ENCODE measurements around the gene KCNMB1. TPM values are rescaled to one million over a fixed set of nuclear protein-coding genes. Genes with fewer than 3 reads are reported as not detected.

Gene KCNMB1, protein sequence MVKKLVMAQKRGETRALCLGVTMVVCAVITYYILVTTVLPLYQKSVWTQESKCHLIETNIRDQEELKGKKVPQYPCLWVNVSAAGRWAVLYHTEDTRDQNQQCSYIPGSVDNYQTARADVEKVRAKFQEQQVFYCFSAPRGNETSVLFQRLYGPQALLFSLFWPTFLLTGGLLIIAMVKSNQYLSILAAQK
- polyA plus RNA-seq (ENCODE audit: insufficient read length) = 1.1 TPM
- long read RNA-seq, donor 1, full-length matches to known transcripts = 2 of 2 reads
- long read RNA-seq, donor 1, partial matches to known transcripts = 0 of 2 reads
- long read RNA-seq, donor 1, other reads (novel, unspliced or antisense) = 0 of 2 reads
- long read RNA-seq, donor 2, full-length matches to known transcripts = 2 of 2 reads
- long read RNA-seq, donor 2, partial matches to known transcripts = 0 of 2 reads
- long read RNA-seq, donor 2, other reads (novel, unspliced or antisense) = 0 of 2 reads
- long read RNA-seq, donor 3, full-length matches to known transcripts = 3 of 3 reads
- long read RNA-seq, donor 3, partial matches to known transcripts = 0 of 3 reads
- long read RNA-seq, donor 3, other reads (novel, unspliced or antisense) = 0 of 3 reads
- long read RNA-seq, donor 4 = 0 reads
- long read RNA-seq, donor 5, full-length matches to known transcripts = 1 of 1 reads
- long read RNA-seq, donor 5, partial matches to known transcripts = 0 of 1 reads
- long read RNA-seq, donor 5, other reads (novel, unspliced or antisense) = 0 of 1 reads
- long read RNA-seq, donor 6 = 0 reads
- long read RNA-seq, donor 7, full-length matches to known transcripts = 4 of 4 reads
- long read RNA-seq, donor 7, partial matches to known transcripts = 0 of 4 reads
- long read RNA-seq, donor 7, other reads (novel, unspliced or antisense) = 0 of 4 reads
- long read RNA-seq, donor 8 = 0 reads

- peak; percentile 38 for DNase-seq
Measured at GRCh38 chr5:170388818-170389549, at the start of gene KCNMB1. Gene KCNMB1 (minus strand): TSS chr5:170389367. CDS start chr5:170385447, 3,920 bp downstream.

DNA sequence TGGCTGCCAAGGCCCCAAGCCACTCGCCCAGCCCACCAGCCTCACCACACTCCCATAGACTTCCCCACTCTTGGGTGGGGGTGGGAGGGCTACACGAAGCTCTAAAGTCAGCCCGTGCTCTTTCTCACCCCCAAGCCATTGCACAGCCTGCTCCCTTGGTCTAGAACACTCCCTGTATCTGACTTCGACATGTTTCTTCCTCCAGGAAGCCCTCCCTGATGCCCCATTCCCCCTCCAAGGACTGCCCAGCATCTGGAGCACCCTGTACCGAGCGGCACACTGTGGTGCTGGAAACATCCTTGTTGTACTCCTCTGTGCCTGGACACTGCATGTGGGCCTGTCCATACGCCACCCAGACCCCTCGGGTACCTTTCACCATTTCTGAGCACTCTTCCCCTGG is 49.4 kb upstream of the KCNMB1 start:
- DNase-seq = no peak

- no peak for DNase-seq
Measured at GRCh38 chr5:170437621-170438375, 48.6 kb upstream of the KCNMB1 start.

GRCh38 chr5:170436335-170436734 is 47.2 kb upstream of the KCNMB1 start:
- no peak for DNase-seq

GRCh38 chr5:170434966-170435605 is 45.9 kb upstream of the KCNMB1 start:
- peak; percentile 64 for DNase-seq

DNA sequence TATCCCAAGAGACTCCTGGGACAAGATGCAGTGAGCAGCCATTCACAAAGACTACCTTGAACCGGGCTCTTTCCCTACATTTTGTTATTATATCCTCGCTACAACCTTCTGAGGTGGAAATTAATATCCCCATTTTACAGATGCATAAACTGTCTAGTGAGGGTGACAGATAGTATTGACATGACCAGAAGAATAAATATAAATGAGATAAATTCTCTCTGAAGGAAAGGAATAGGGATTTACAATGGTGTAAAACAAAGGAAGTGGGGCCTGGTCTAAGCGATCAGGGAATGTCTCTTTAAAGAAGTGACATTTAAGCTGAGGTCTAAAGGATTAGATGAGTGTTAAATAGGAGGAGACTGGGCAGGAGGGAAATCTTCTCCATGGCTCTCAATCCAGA is 43.5 kb upstream of the KCNMB1 start:
- no peak for DNase-seq

DNA sequence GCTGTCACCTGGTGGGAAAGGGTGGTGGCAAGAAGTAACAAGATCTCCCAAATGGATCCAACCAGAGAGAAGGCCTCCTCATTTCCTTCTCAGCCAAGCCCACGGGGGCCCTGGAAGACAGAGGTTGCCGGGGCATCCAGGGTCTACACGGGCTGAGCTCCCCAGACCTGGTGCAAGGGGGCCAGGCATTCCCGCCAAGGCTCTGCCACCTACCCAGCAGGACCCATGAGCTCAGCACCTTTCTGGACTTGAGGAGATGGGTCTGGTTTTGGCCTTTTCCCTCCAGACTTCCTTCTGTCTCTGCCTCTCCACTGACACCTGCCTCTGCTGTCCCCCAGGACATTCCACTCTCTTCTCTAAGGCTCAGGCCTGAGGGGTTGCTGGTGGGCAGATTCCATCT is 42.4 kb upstream of the KCNMB1 start:
- DNase-seq = no peak

DNA sequence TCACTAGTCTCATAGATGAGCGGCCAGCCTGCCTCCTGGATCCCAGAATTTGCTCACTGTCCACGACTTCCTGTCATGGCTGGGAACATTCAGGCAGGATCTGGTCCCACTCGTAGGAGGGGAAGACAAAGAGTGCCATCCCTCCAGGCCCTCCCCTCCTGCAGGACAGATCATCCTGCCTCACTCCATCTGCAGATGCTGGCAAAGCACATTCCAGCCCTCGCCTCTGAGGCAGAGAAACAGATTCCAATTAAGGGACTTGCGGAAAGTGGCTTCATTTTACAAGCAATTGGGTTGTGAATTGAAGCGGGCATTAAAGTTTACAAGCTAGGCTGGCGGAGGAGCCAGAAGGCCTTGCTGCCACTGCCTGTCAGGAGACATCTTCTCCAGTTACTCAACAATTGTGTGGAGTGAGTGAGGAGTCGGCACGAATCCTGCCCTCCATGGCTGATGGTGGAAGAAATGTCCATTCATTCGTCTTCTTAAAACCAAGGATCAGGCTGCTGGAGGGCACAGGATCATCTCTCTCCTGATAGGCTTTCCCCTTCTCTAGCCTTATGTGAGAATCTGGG is 41.8 kb upstream of the KCNMB1 start:
- DNase-seq = no peak

DNA sequence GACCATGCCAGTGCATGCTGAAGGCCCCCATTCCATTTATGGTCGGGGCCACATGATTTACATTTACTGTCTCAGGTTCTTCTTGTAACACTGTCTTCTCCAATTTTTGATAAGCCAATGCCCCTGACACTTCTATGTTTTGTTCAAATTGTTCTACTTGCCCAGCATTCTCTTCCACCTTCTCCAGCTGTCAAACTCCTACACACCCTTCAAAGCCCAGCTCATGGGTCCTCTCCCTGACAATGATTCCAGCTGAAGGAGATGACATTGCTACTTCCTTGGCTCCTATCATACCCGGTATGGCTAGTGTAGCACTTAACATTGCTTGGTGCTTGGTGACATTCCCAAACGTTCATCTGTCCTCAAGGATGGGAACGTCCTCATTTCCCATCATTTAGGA is 41.1 kb upstream of the KCNMB1 start:
- no peak for DNase-seq

- DNase-seq = no peak
Measured at GRCh38 chr5:170429014-170429413, 39.8 kb upstream of the KCNMB1 start.

- peak; percentile 69 for DNase-seq
Measured at GRCh38 chr5:170427672-170428236, 38.6 kb upstream of the KCNMB1 start.

GRCh38 chr5:170426786-170427185 is 37.6 kb upstream of the KCNMB1 start:
- DNase-seq = no peak

DNA sequence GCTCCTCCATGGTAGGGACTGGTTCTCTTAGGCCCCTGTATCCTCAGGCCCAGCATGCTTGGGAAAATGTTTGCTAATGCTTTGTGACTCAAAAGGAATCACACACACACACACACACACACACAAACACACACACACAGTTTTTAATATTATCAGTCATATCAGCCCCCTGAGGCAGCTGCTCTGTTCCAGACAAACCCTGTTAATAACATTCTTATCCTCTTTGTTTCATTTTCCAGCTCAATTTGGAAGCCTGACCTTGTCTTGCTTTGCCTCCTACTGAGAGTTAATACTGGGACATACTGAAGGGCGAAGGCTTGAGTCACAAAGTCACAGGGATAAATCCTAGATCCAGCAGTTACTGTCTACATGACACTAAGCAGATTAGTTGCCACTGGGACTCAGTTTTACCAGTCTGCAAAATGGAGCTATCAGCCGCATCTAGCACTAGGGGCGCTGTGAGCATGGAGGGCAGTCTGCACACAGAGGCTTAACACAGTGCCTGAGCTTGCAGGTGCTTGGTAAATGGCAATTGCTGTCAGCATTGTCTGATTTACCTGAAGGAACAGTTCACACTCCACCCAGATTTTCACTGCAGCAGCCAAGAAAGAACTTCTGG is 37.1 kb upstream of the KCNMB1 start:
- DNase-seq = no peak

GRCh38 chr5:170425731-170426130 is 36.6 kb upstream of the KCNMB1 start:
- no peak for DNase-seq

DNA sequence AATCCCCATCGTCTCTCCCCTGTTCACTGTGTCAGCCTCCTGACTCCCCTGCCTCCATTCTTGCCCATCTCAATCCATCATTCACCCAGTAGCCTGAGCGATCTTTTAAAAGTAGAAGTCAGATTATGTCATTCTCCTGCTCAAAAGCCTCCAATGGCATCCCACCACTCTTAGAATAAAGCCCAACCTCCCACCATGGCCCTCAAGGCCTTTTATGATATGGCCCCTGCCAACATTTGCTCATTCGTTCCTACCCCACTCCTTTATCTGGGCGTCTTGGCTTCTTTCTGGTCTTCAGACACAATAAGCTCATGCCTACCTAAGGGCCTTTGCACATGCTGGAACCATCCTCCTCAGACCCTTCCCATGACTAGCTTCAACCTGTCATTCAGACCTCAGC is 35.5 kb upstream of the KCNMB1 start:
- DNase-seq = no peak

- DNase-seq = no peak
Measured at GRCh38 chr5:170423692-170424091, 34.5 kb upstream of the KCNMB1 start.

- no peak for DNase-seq
Measured at GRCh38 chr5:170421826-170422225, 32.7 kb upstream of the KCNMB1 start.

- DNase-seq = peak; percentile 79
Measured at GRCh38 chr5:170420806-170421412, 31.7 kb upstream of the KCNMB1 start.

GRCh38 chr5:170419643-170420042 is 30.5 kb upstream of the KCNMB1 start:
- DNase-seq = peak; percentile 55

Measured in left kidney (tissue), 8 donors.